PC-9 (cell line): Measurements from ENCODE around the gene NRG3.

Experiments used
- CTCF ChIP-seq: fragments of 200-600 bp; sonication (generic); conservative IDR thresholded peaks from 2 replicates; pipeline ENCODE4 v1.6.1; 2017; ENCODE audit warnings: mixed run types, antibody characterized with exemption, mild to moderate bottlenecking, moderate library complexity
- EZH2 ChIP-seq: fragments of 200-600 bp; sonication (generic); IDR thresholded peaks from 2 replicates; pipeline ENCODE4 v1.8.0; 2017; ENCODE audit warnings: antibody characterized with exemption, low read depth

GRCh38 chr10:82071231-82071630 lies 196.2 kb downstream of the NRG3 start:
- TF ChIP-seq CTCF (no peak), EZH2 (no peak)
